Upper lobe of left lung (tissue), 6 donors: ENCODE measurements around the gene ASIC1. TPM values are rescaled to one million over a fixed set of nuclear protein-coding genes. Genes with fewer than 3 reads are reported as not detected.

ENCODE experiments used
- ATAC-seq, 2 donors: fragments of 200-7000 bp; cut with Tn5 transposase; one replicate each; pipeline ENCODE4 v1.9.1; 2022; ENCODE audit warnings: mild to moderate bottlenecking in 2 of 2, moderate library complexity in 2 of 2; ENCODE audit not compliant: low FRiP score in 2 of 2
- DNase-seq, 2 donors: peaks; one replicate each; pipeline ENCODE4 v3.0.0-alpha.2; 2019 to 2020
- H3K27ac ChIP-seq, 4 donors: fragments of 200-600 bp; sonication (generic); one replicate each; pipeline ENCODE4 v1.5.1; 2016 to 2019
- H3K27me3 ChIP-seq, 4 donors: fragments of 200-600 bp; sonication (generic); one replicate each; pipeline ENCODE4 v1.5.1; 2017 to 2019
- H3K36me3 ChIP-seq, 4 donors: fragments of 200-600 bp; sonication (generic); one replicate each; pipeline ENCODE4 v1.5.1; 2016 to 2019
- H3K4me1 ChIP-seq, 4 donors: fragments of 200-600 bp; sonication (generic); one replicate each; pipeline ENCODE4 v1.5.1; 2018 to 2019
- H3K4me3 ChIP-seq, 4 donors: fragments of 200-600 bp; sonication (generic); one replicate each; pipeline ENCODE4 v1.5.1; 2017 to 2019; ENCODE audit warnings: mild to moderate bottlenecking in 2 of 4, moderate library complexity in 1 of 4
- H3K9me3 ChIP-seq, 4 donors: fragments of 200-600 bp; sonication (generic); one replicate each; pipeline ENCODE4 v1.5.1; 2018 to 2019
- EP300 ChIP-seq, 4 donors: sonication (generic); formaldehyde crosslinking; IDR thresholded peaks; one replicate each; pipeline ENCODE4 v1.5.1; 2017; ENCODE audit warnings: antibody characterized with exemption in 4 of 4, control low read depth in 2 of 4
- POLR2A ChIP-seq, 4 donors: fragments of 450-650 bp; IDR thresholded peaks; one replicate each; pipeline ENCODE4 v1.5.1; 2016 to 2017; ENCODE audit warnings: antibody characterized with exemption in 4 of 4, mild to moderate bottlenecking in 2 of 4
- POLR2AphosphoS5 ChIP-seq, 2 donors: sonication (generic); formaldehyde crosslinking; IDR thresholded peaks; one replicate each; pipeline ENCODE4 v1.5.1; 2017; ENCODE audit warnings: antibody characterized with exemption in 2 of 2
- WGBS, 2 donors: methylation state at CpG; one replicate each; pipeline ENCODE4 v1.1.5; 2017 to 2018; 5-methylcytosine and 5-hydroxymethylcytosine counted together
- total RNA-seq, 6 donors: library from RNA; depleted of rRNA in 4 of 6; stranded (reverse); fragments of >200 nt in 4 of 6; gene quantifications; one replicate each; pipeline versions ENCODE4 v1.1.0 to v1.2.1, GENCODE V29; 2016 to 2021
- TF ChIP-seq, protein P1 (sequence below), 6 experiments: fragments of 450-650 bp in 4 of 6; fragments of 200-600 bp in 2 of 6; sonication (generic) in 2 of 6; IDR thresholded peaks; one replicate each; pipeline ENCODE4 v1.5.1; 2016 to 2019; ENCODE audit warnings: antibody characterized with exemption in 6 of 6
- donor health status: DM: no; HTN: no; CAD: no; lungs with moderate emphysema.
- donor health status: DM: no; HTN: yes; CAD: no; lungs with severe emphysema.

ASIC1 gene
- total RNA-seq, 6 donors from 2014 or later, result 0.15 to 2.7 (median 1.1) TPM; not detected in 2

DNA sequence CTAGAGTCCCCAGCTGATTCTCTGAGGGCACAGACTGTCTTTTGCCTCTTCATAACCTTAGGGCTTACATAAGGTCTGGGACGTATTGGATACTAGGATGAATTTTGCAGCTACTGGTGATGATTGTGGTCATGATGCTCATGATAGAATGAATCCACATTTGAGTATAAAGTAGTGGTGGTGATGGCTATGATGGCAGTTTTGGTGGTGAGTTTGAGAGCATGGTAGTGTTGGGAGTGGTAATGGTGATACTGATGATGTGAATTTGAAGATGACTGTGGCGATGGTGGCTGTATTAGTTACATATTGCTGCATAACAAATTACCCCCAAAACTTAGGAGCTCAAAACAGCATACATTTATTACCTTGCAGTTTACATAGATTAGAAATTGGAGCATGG lies 14.1 kb upstream of the ASIC1 start:
- Histone ChIP-seq H3K9me3 (no peaks in the 10 kb centered on the region), H3K36me3 (no peaks in the 10 kb centered on the region), H3K27me3 (no peaks in the 10 kb centered on the region), H3K4me3 (no peak overlapping the region), H3K27ac (no peak overlapping the region), H3K4me1 (no peaks in the 10 kb centered on the region)
- ATAC-seq, result no peak
- DNase-seq, result no peak
- TF ChIP-seq POLR2A (IDR thresholded peaks at IDR 0.05), result no peak
- no peak for TF ChIP-seq POLR2AphosphoS5 (IDR thresholded peaks at IDR 0.05)
- TF ChIP-seq EP300 (IDR thresholded peaks at IDR 0.05), result no peak
- TF ChIP-seq, protein P1, sequence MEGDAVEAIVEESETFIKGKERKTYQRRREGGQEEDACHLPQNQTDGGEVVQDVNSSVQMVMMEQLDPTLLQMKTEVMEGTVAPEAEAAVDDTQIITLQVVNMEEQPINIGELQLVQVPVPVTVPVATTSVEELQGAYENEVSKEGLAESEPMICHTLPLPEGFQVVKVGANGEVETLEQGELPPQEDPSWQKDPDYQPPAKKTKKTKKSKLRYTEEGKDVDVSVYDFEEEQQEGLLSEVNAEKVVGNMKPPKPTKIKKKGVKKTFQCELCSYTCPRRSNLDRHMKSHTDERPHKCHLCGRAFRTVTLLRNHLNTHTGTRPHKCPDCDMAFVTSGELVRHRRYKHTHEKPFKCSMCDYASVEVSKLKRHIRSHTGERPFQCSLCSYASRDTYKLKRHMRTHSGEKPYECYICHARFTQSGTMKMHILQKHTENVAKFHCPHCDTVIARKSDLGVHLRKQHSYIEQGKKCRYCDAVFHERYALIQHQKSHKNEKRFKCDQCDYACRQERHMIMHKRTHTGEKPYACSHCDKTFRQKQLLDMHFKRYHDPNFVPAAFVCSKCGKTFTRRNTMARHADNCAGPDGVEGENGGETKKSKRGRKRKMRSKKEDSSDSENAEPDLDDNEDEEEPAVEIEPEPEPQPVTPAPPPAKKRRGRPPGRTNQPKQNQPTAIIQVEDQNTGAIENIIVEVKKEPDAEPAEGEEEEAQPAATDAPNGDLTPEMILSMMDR (IDR thresholded peaks at IDR 0.05), result no peak
- WGBS, 2 donors, result 88 to 96% methylated on average over 2 of the region's 2 CpGs

- TF ChIP-seq, protein P1 (IDR thresholded peaks at IDR 0.05), result no peak
- TF ChIP-seq POLR2AphosphoS5 (IDR thresholded peaks at IDR 0.05) (no peak), EP300 (IDR thresholded peaks at IDR 0.05) (no peak), POLR2A (IDR thresholded peaks at IDR 0.05) (no peak)
- no peaks in the 10 kb centered on the region for H3K27me3 ChIP-seq
- H3K9me3 ChIP-seq, result no peaks in the 10 kb centered on the region
- ATAC-seq (no peak), DNase-seq (no peak)
- no peak overlapping the region for H3K27ac ChIP-seq
- WGBS, 2 donors, result 72 to 75% methylated on average over 4 to 6 of the region's 6 CpGs
- no peak overlapping the region for H3K4me3 ChIP-seq
- H3K36me3 ChIP-seq, result no peaks in the 10 kb centered on the region
- no peaks in the 10 kb centered on the region for H3K4me1 ChIP-seq
These were observed 13.5 kb upstream of the ASIC1 start for GRCh38 chr12:50043854-50044253.

DNA sequence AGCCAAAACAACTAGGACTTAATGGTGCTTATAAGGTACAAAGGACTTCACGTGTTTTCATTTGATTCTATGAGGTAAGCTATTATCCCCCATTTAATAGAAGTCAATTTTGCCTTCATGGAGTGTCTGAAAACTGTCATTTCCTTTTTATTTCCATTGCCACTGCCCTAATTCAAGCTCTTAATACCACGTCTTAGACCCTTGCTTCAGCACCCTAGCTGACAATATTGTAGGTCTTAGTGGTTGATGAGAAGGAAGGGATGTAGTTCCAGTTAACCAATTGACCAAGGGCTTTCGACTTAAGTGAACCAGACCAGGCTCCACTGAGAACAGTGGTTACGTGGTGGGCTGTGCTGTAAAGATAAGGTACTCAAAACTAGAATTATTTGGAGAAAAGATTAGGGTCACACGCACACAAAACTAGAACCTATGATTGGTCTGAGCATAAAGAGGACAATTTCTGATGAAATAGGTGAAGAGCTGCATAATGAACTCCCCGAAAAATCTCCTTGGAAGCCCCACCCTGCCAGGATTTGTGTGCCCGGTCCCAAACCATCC lies 9.6 kb upstream of the ASIC1 start:
- H3K27ac ChIP-seq, result no peak overlapping the region
- H3K4me3 ChIP-seq, result no peak overlapping the region
- H3K27me3 ChIP-seq, result no peaks in the 10 kb centered on the region
- no peaks in the 10 kb centered on the region for H3K36me3 ChIP-seq
- ATAC-seq (no peak), DNase-seq (no peak)
- WGBS, 2 donors, result 90 to 91% methylated on average over 7 of the region's 7 CpGs
- peaks cover 3 to 22% (median 18%) of the 10 kb centered on the region in 4 donors for H3K4me1 ChIP-seq
- TF ChIP-seq POLR2AphosphoS5 (IDR thresholded peaks at IDR 0.05) (no peak), POLR2A (IDR thresholded peaks at IDR 0.05) (no peak), EP300 (IDR thresholded peaks at IDR 0.05) (no peak)
- TF ChIP-seq, protein P1 (IDR thresholded peaks at IDR 0.05), result no peak
- no peaks in the 10 kb centered on the region for H3K9me3 ChIP-seq

DNA sequence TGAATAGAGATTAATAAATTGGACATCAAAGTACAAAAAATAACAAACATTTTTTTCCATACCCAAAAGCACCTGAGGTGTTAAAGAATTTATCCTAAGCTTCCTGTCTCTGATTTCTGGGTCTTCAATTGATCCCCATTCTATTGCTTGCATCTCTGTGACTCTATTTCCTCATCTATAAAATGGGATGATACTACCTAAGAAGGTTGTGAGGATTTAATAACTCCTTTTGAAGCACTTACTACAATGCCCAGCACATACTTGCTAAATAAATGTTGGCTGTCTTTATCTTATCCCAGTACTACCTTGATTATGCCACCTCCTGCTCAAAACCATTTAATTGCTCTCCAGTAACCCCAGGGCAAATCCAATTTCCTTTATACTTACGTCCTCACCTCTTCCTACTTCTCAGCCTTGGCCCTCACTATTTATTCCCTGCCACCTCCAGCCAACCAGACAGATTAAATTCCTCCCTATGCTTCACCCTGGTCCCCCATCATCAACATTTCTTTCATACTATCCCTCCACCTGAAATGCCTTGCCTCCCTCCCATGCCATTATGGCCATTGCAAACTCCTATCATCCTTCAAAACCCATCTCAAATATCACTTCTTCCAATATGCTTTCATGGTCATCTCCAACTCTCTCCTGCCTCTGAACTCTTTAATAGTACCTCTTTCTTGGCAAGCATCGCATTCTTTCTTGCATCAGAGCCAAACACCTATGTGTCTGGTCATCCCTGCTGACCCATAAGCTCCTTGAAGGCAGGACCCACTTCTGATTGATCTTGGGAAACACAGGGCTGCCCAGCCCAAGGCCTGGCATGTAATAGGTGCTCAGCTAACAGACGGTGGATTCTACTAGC lies 7.9 kb upstream of the ASIC1 start:
- no peak overlapping the region for H3K27ac ChIP-seq
- H3K4me1 ChIP-seq, result peaks cover 3 to 22% (median 18%) of the 10 kb centered on the region in 4 donors
- no peaks in the 10 kb centered on the region for H3K9me3 ChIP-seq
- ATAC-seq (no peak), DNase-seq (no peak)
- no peaks in the 10 kb centered on the region for H3K27me3 ChIP-seq
- 68 to 85% methylated on average over 2 to 3 of the region's 3 CpGs for WGBS, 2 donors
- no peaks in the 10 kb centered on the region for H3K36me3 ChIP-seq
- TF ChIP-seq, protein P1 (IDR thresholded peaks at IDR 0.05), result no peak
- TF ChIP-seq POLR2AphosphoS5 (IDR thresholded peaks at IDR 0.05) (no peak), EP300 (IDR thresholded peaks at IDR 0.05) (no peak), POLR2A (IDR thresholded peaks at IDR 0.05) (no peak)
- no peak overlapping the region for H3K4me3 ChIP-seq
